PC-3 (cell line): ENCODE data around the gene AOPEP. TPM values are rescaled to one million over a fixed set of nuclear protein-coding genes. Genes with fewer than 3 reads are reported as not detected.

Experiments used
- ATAC-seq: fragments of 200-7000 bp; cut with Tn5 transposase; 2 replicates; pipeline ENCODE4 v1.9.1; 2020; ENCODE audit warnings: mild to moderate bottlenecking, moderate library complexity
- BruUV-seq: library from RNA; stranded (reverse); fragments of 400-500 nt; replicated peaks from 2 replicates; lab custom pipeline; 2021; lab: Mats Ljungman, UMichigan
- CTCF ChIA-PET: fragments of 300-600 bp; sonication (Branson Sonifier 250); formaldehyde crosslinking; loops from one replicate; lab custom pipeline; 2022; ENCODE audit warnings: antibody characterized with exemption; lab: Charles Lee
- POLR2A ChIA-PET: fragments of 300-600 bp; sonication (Branson Sonifier 250); formaldehyde crosslinking; loops from one replicate; lab custom pipeline; 2022; ENCODE audit warnings: antibody characterized with exemption; ENCODE audit not compliant: unreplicated experiment; lab: Charles Lee
- DNase-seq: peaks from one replicate; pipeline ENCODE4 v3.0.0-alpha.2; 2015
- H2AFZ ChIP-seq: fragments of 300-600 bp; sonication (generic); 2 replicates; pipeline ENCODE4 v1.6.0; 2016; ENCODE audit warnings: antibody characterized with exemption, low read length
- H3F3A ChIP-seq: fragments of 300-600 bp; sonication (generic); one replicate; pipeline ENCODE4 v1.6.0; 2017; ENCODE audit warnings: antibody characterized with exemption, low read length, control low read depth, mild to moderate bottlenecking; ENCODE audit not compliant: unreplicated experiment
- H3K27ac ChIP-seq: fragments of 300-600 bp; sonication (generic); 2 replicates; pipeline ENCODE4 v1.5.1; 2016; ENCODE audit warnings: mild to moderate bottlenecking, low read length
- H3K27me3 ChIP-seq: fragments of 300-600 bp; sonication (generic); 2 replicates; pipeline ENCODE4 v1.6.1; 2016; ENCODE audit warnings: low read length, mixed read lengths
- H3K36me3 ChIP-seq: fragments of 300-600 bp; sonication (generic); 2 replicates; pipeline ENCODE4 v1.6.1; 2016; ENCODE audit warnings: low read depth, mixed run types, low read length, mixed read lengths
- H3K4me1 ChIP-seq: fragments of 300-600 bp; sonication (generic); 2 replicates; pipeline ENCODE4 v1.5.1; 2016; ENCODE audit warnings: low read length; ENCODE audit not compliant: insufficient read depth
- H3K4me2 ChIP-seq: fragments of 300-600 bp; sonication (generic); 2 replicates; pipeline ENCODE4 v1.6.0; 2016; ENCODE audit warnings: low read length
- H3K4me3 ChIP-seq: fragments of 300-600 bp; sonication (generic); 2 replicates; pipeline ENCODE4 v1.5.1; 2016; ENCODE audit warnings: mild to moderate bottlenecking, low read length, mixed read lengths
- H3K79me2 ChIP-seq: fragments of 300-600 bp; sonication (generic); 2 replicates; pipeline ENCODE4 v1.6.1; 2017; ENCODE audit warnings: low read length, mixed read lengths
- H3K9ac ChIP-seq: fragments of 300-600 bp; sonication (generic); 2 replicates; pipeline ENCODE4 v1.6.0; 2016; ENCODE audit warnings: mild to moderate bottlenecking, low read length
- H3K9me2 ChIP-seq: fragments of 300-600 bp; sonication (generic); replicated peaks from 2 replicates; pipeline ENCODE4 v1.6.1; 2016; ENCODE audit warnings: mixed run types, low read length, mixed read lengths
- H3K9me3 ChIP-seq: fragments of 300-600 bp; sonication (generic); 2 replicates; pipeline ENCODE4 v1.6.1; 2016; ENCODE audit warnings: low read length, mixed read lengths
- H4K20me1 ChIP-seq: fragments of 300-600 bp; sonication (generic); 2 replicates; pipeline ENCODE4 v1.6.1; 2016; ENCODE audit warnings: low read length, mixed read lengths
- CTCF ChIP-seq: fragments of 300-600 bp; sonication (generic); conservative IDR thresholded peaks from 2 replicates; pipeline ENCODE4 v1.5.1; 2017; ENCODE audit warnings: antibody characterized with exemption, low read depth, mild to moderate bottlenecking, low read length
- EZH2 ChIP-seq: fragments of 300-600 bp; sonication (generic); IDR thresholded peaks from one replicate; pipeline ENCODE4 v1.6.1; 2017; ENCODE audit warnings: antibody characterized with exemption, mild to moderate bottlenecking, low read length; ENCODE audit not compliant: unreplicated experiment
- EZH2phosphoT487 ChIP-seq: fragments of 300-600 bp; sonication (generic); IDR thresholded peaks from 2 replicates; pipeline ENCODE4 v1.6.1; 2018; ENCODE audit warnings: mild to moderate bottlenecking, antibody characterized with exemption, low read length, borderline replicate concordance
- intact Hi-C: fragments of 100-400 bp; cut with micrococcal nuclease; formaldehyde crosslinking; loops from 2 replicates; pipeline ENCODE4 v1.9.0; 2023
- total RNA-seq: library from RNA; depleted of rRNA; stranded (reverse); fragments of >200 nt; gene quantifications from 2 replicates; pipeline ENCODE4 v1.2.3, GENCODE V29; 2014

AOPEP gene
- total RNA-seq, 1 experiment from 2014 or later, result 23.1 TPM

DNA sequence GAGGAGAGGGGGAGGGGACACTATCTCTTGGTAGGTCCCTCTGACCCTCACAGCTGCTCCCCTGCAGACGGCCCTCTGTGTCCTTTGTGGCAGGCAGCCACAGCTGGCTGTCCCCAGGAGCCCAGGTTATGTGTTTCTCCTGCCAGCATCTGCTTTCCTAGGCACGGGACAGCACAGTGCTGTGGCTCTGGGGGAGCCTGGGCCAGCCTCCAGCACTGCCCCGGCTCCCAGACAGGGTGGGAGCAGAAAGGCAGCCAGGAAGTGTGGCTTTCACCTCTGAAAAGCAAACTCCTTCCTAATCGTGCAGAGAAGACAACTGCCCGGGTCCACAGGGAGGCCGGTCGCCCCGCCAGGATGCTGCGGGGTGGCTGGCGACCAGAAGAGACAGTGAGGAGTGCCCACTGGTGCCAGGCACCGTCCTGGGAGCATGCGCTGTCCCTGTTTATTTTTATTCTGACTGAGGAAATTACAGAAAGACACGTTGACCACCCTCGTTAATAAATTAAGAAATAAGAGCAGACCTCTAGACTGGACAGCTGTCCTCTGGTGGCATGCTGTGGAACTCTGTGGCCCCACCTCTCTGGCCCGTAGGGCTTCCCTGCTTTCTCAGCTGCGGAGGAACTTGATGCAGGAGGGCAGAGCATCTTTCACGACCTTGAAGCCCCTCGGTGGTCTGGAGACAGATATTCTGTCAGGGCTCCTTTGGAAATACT is 350.7 kb downstream of the AOPEP start:
- H3K27me3 ChIP-seq, result no peaks in the 10 kb centered on the region
- H3K27ac ChIP-seq, result no peak overlapping the region
- ChIA-PET CTCF (no interaction called here), POLR2A (no interaction called here)
- H3K36me3 ChIP-seq, result peaks cover 3% of the 10 kb centered on the region; the same call in 1 of the 2 replicates
- intact Hi-C loops, result no loop called here
- H2AFZ ChIP-seq, result no peak overlapping the region
- no peak for DNase-seq
- H3K79me2 ChIP-seq, result peaks cover 5% of the 10 kb centered on the region; the same call in 1 of the 2 replicates
- no peak overlapping the region for H3K4me3 ChIP-seq
- no peak overlapping the region for H3K9ac ChIP-seq
- no peaks in the 10 kb centered on the region for H3F3A ChIP-seq
- no peak overlapping the region for H3K4me2 ChIP-seq
- no peak for ATAC-seq
- no peaks in the 10 kb centered on the region for H3K9me3 ChIP-seq
- no peaks in the 10 kb centered on the region for H3K4me1 ChIP-seq
- no TSS peak for BruUV-seq
- TF ChIP-seq EZH2phosphoT487, result no peak
- no peak for TF ChIP-seq CTCF
- no peak for TF ChIP-seq EZH2
- no peaks in the 10 kb centered on the region for H3K9me2 ChIP-seq
- H4K20me1 ChIP-seq, result no peaks in the 10 kb centered on the region

GRCh38 chr9:95077766-95078370 is 351.4 kb downstream of the AOPEP start:
- H3K9me2 ChIP-seq, result no peaks in the 10 kb centered on the region
- no peaks in the 10 kb centered on the region for H3F3A ChIP-seq
- ChIA-PET CTCF (no interaction called here), POLR2A (no interaction called here)
- no peaks in the 10 kb centered on the region for H3K9me3 ChIP-seq
- peaks cover 3% of the 10 kb centered on the region; the same call in 1 of the 2 replicates for H3K36me3 ChIP-seq
- H4K20me1 ChIP-seq, result no peaks in the 10 kb centered on the region
- H3K79me2 ChIP-seq, result peaks cover under 1% of the 10 kb centered on the region; the same call in 1 of the 2 replicates
- TF ChIP-seq EZH2 (no peak), EZH2phosphoT487 (no peak), CTCF (no peak)
- intact Hi-C loops, result no loop called here
- no peak overlapping the region for H3K27ac ChIP-seq
- no peak for ATAC-seq
- DNase-seq, result no peak
- no TSS peak for BruUV-seq
- H3K4me2 ChIP-seq, result no peak overlapping the region
- no peaks in the 10 kb centered on the region for H3K27me3 ChIP-seq
- H3K9ac ChIP-seq, result no peak overlapping the region
- H3K4me3 ChIP-seq, result no peak overlapping the region
- H2AFZ ChIP-seq, result no peak overlapping the region
- H3K4me1 ChIP-seq, result no peaks in the 10 kb centered on the region

- DNase-seq, result no peak
- POLR2A ChIA-PET, result no interaction called here
- Histone ChIP-seq H3K4me1 (no peaks in the 10 kb centered on the region), H3F3A (no peaks in the 10 kb centered on the region), H3K27ac (no peak overlapping the region), H3K79me2 (no peaks in the 10 kb centered on the region), H3K9me3 (no peaks in the 10 kb centered on the region), H3K36me3 (peaks cover 3% of the 10 kb centered on the region; the same call in 1 of the 2 replicates), H3K4me3 (no peak overlapping the region), H3K9ac (no peak overlapping the region), H3K9me2 (no peaks in the 10 kb centered on the region), H2AFZ (no peak overlapping the region), H3K4me2 (no peak overlapping the region), H4K20me1 (no peaks in the 10 kb centered on the region), H3K27me3 (no peaks in the 10 kb centered on the region)
- TF ChIP-seq EZH2phosphoT487, result no peak
- TF ChIP-seq EZH2, result no peak
- no peak for TF ChIP-seq CTCF
- intact Hi-C loops, result no loop called here
- no TSS peak for BruUV-seq
- ATAC-seq, result no peak
- CTCF ChIA-PET, result no interaction called here
Observed at GRCh38 chr9:95078511-95078910, 352.0 kb downstream of the AOPEP start.
